Measurements from ENCODE around the gene ASNSD1. TPM values are rescaled to one million over a fixed set of nuclear protein-coding genes. Genes with fewer than 3 reads are reported as not detected.

ASNSD1 gene
- 63.4 and 67.7 TPM in 2 replicates for total RNA-seq (2014; rRNA removed; shearing (Covaris generic))
- 54.4 and 61.7 TPM in 2 replicates for polyA plus RNA-seq (2016; fragmentation: Nextera tagmentation; extraction: Ambion mirVana)

- peak within 1 kb of the TSS; percentile 95 for H3K4me3 ChIP-seq
- peaks cover 5% of the 10 kb centered on the region for H3K36me3 ChIP-seq (ENCODE audit: low read depth)
- WGBS, 2 experiments (ENCODE audit: low coverage in 1 of 2, low lambda C conversion rate in 2 of 2, missing lambda C conversion rate in 2 of 2) = 1 to 2% methylated on average over 46 of the region's 46 CpGs
- no peak for TF ChIP-seq EZH2 (IDR thresholded peaks at IDR 0.05; ENCODE audit: insufficient read depth, poor library complexity, severe bottlenecking)
- TF ChIP-seq EZH2phosphoT487 (IDR thresholded peaks at IDR 0.05; ENCODE audit: insufficient read depth, low read depth) = no peak
- peak within 1 kb of the TSS; percentile 99 for H2AFZ ChIP-seq
- H4K20me1 ChIP-seq (ENCODE audit: insufficient read depth) = no peaks in the 10 kb centered on the region
- peaks cover 49% of the 10 kb centered on the region for H3K79me2 ChIP-seq (ENCODE audit: insufficient read depth)
- H3K9me3 ChIP-seq (ENCODE audit: low read depth) = no peaks in the 10 kb centered on the region
- no peaks in the 10 kb centered on the region for H3F3A ChIP-seq (ENCODE audit: insufficient read depth)
- peak; percentile 100 for DNase-seq
- in situ Hi-C loops (cut with MboI) = no loop called here
- H3K4me2 ChIP-seq (ENCODE audit: unreplicated experiment) = peak within 1 kb of the TSS; percentile 88
- H3K27me3 ChIP-seq (replicated peaks; ENCODE audit: insufficient read depth) = no peaks in the 10 kb centered on the region
- peaks cover 10% of the 10 kb centered on the region for H3K4me1 ChIP-seq (ENCODE audit: insufficient read depth)
- peak within 1 kb of the TSS; percentile 49; the same call in 1 of the 2 replicates for H3K27ac ChIP-seq
- peak within 1 kb of the TSS; percentile 96 for H3K9ac ChIP-seq
- no peaks in the 10 kb centered on the region for H3K9me2 ChIP-seq (ENCODE audit: insufficient read depth)
Measured at GRCh38 chr2:189661148-189661956, at the start of gene ASNSD1. Gene ASNSD1, plus strand, starts transcription at chr2:189661459. Its CDS starts 4,674 bp downstream, at chr2:189666133.

- in situ Hi-C loops (cut with MboI) = no loop called here
- H3K9ac ChIP-seq = no peak overlapping the region
- DNase-seq = peak; percentile 33
Measured at GRCh38 chr2:189613077-189613636, 48.1 kb upstream of the ASNSD1 start.

GRCh38 chr2:189613650-189614420 is 47.4 kb upstream of the ASNSD1 start:
- no peaks in the 10 kb centered on the region for H3K79me2 ChIP-seq (ENCODE audit: insufficient read depth)
- no peak overlapping the region for H3K4me2 ChIP-seq (ENCODE audit: unreplicated experiment)
- no peaks in the 10 kb centered on the region for H4K20me1 ChIP-seq (ENCODE audit: insufficient read depth)
- no peak overlapping the region for H3K4me3 ChIP-seq
- TF ChIP-seq EZH2phosphoT487 (IDR thresholded peaks at IDR 0.05; ENCODE audit: insufficient read depth, low read depth) (no peak), EZH2 (IDR thresholded peaks at IDR 0.05; ENCODE audit: insufficient read depth, poor library complexity, severe bottlenecking) (no peak)
- DNase-seq = peak; percentile 47
- H3F3A ChIP-seq (ENCODE audit: insufficient read depth) = no peaks in the 10 kb centered on the region; the same call in 1 of the 2 replicates
- H3K9ac ChIP-seq = no peak overlapping the region
- 25 to 43% methylated on average over 2 of the region's 2 CpGs for WGBS, 2 experiments (ENCODE audit: low coverage in 1 of 2, low lambda C conversion rate in 2 of 2, missing lambda C conversion rate in 2 of 2)
- no peaks in the 10 kb centered on the region for H3K27me3 ChIP-seq (replicated peaks; ENCODE audit: insufficient read depth)
- no peaks in the 10 kb centered on the region for H3K36me3 ChIP-seq (ENCODE audit: low read depth)
- H3K9me2 ChIP-seq (ENCODE audit: insufficient read depth) = no peaks in the 10 kb centered on the region
- H3K27ac ChIP-seq = no peak overlapping the region
- H3K4me1 ChIP-seq (ENCODE audit: insufficient read depth) = peaks cover 20% of the 10 kb centered on the region
- peak overlapping the region; percentile 51 for H2AFZ ChIP-seq
- no peaks in the 10 kb centered on the region for H3K9me3 ChIP-seq (ENCODE audit: low read depth)
- in situ Hi-C loops (cut with MboI) = no loop called here

More at GRCh38 chr2:189613077-189613636, 48.1 kb upstream of the ASNSD1 start:
- H3F3A ChIP-seq (ENCODE audit: insufficient read depth) = no peaks in the 10 kb centered on the region; the same call in 1 of the 2 replicates
- no peaks in the 10 kb centered on the region for H4K20me1 ChIP-seq (ENCODE audit: insufficient read depth)
- no peaks in the 10 kb centered on the region for H3K36me3 ChIP-seq (ENCODE audit: low read depth)
- H3K4me1 ChIP-seq (ENCODE audit: insufficient read depth) = peaks cover 24% of the 10 kb centered on the region
- H2AFZ ChIP-seq = peak overlapping the region; percentile 51
- WGBS, 2 experiments (ENCODE audit: low coverage in 1 of 2, low lambda C conversion rate in 2 of 2, missing lambda C conversion rate in 2 of 2) = 41 to 45% methylated on average over 6 of the region's 6 CpGs
- peak overlapping the region; percentile 3; the same call in 1 of the 2 replicates for H3K4me3 ChIP-seq
- H3K9me3 ChIP-seq (ENCODE audit: low read depth) = no peaks in the 10 kb centered on the region
- no peak for TF ChIP-seq EZH2phosphoT487 (IDR thresholded peaks at IDR 0.05; ENCODE audit: insufficient read depth, low read depth)
- no peak for TF ChIP-seq EZH2 (IDR thresholded peaks at IDR 0.05; ENCODE audit: insufficient read depth, poor library complexity, severe bottlenecking)
- no peaks in the 10 kb centered on the region for H3K27me3 ChIP-seq (replicated peaks; ENCODE audit: insufficient read depth)
- H3K4me2 ChIP-seq (ENCODE audit: unreplicated experiment) = peak overlapping the region; percentile 3
- no peaks in the 10 kb centered on the region for H3K9me2 ChIP-seq (ENCODE audit: insufficient read depth)
- no peaks in the 10 kb centered on the region for H3K79me2 ChIP-seq (ENCODE audit: insufficient read depth)
- no peak overlapping the region for H3K27ac ChIP-seq

- Histone ChIP-seq H3F3A (ENCODE audit: insufficient read depth) (no peaks in the 10 kb centered on the region; the same call in 1 of the 2 replicates), H3K4me3 (no peak overlapping the region), H3K36me3 (ENCODE audit: low read depth) (no peaks in the 10 kb centered on the region), H3K4me1 (ENCODE audit: insufficient read depth) (peaks cover 12% of the 10 kb centered on the region), H2AFZ (no peak overlapping the region), H3K79me2 (ENCODE audit: insufficient read depth) (no peaks in the 10 kb centered on the region), H3K27ac (no peak overlapping the region), H3K9ac (no peak overlapping the region), H4K20me1 (ENCODE audit: insufficient read depth) (no peaks in the 10 kb centered on the region), H3K9me2 (ENCODE audit: insufficient read depth) (no peaks in the 10 kb centered on the region), H3K27me3 (replicated peaks; ENCODE audit: insufficient read depth) (no peaks in the 10 kb centered on the region), H3K9me3 (ENCODE audit: low read depth) (no peaks in the 10 kb centered on the region), H3K4me2 (ENCODE audit: unreplicated experiment) (no peak overlapping the region)
- in situ Hi-C loops (cut with MboI) = no loop called here
- no peak for TF ChIP-seq EZH2phosphoT487 (IDR thresholded peaks at IDR 0.05; ENCODE audit: insufficient read depth, low read depth)
- no peak for TF ChIP-seq EZH2 (IDR thresholded peaks at IDR 0.05; ENCODE audit: insufficient read depth, poor library complexity, severe bottlenecking)
- whole genome bisulfite sequencing, 2 experiments (ENCODE audit: low coverage in 1 of 2, low lambda C conversion rate in 2 of 2, missing lambda C conversion rate in 2 of 2) = 91 to 96% methylated on average over 4 of the region's 4 CpGs
- DNase-seq = no peak
Measured at GRCh38 chr2:189614585-189614984, 46.7 kb upstream of the ASNSD1 start.
